Sigmoid colon (tissue), 4 donors: ENCODE measurements around the gene ARRDC1.

Experiments used
- CTCF ChIP-seq, 4 experiments: fragments of 450-650 bp in 3 of 4; fragments of 200-600 bp in 1 of 4; IDR thresholded peaks; one replicate each; pipeline ENCODE4 v1.5.1; 2016 to 2019; ENCODE audit warnings: antibody characterized with exemption in 4 of 4, mild to moderate bottlenecking in 3 of 4, moderate library complexity in 2 of 4
- EP300 ChIP-seq, 4 donors: sonication (generic); formaldehyde crosslinking; IDR thresholded peaks; one replicate each; pipeline ENCODE4 v1.6.1; 2017; ENCODE audit warnings: antibody characterized with exemption in 4 of 4
- POLR2A ChIP-seq, 2 donors: fragments of 450-650 bp; IDR thresholded peaks; one replicate each; pipeline ENCODE4 v1.6.1; 2016; ENCODE audit warnings: antibody characterized with exemption in 2 of 2, mild to moderate bottlenecking in 2 of 2, moderate library complexity in 2 of 2
- POLR2AphosphoS5 ChIP-seq, 4 donors: sonication (generic); formaldehyde crosslinking; IDR thresholded peaks; one replicate each; pipeline ENCODE4 v1.6.1; 2017; ENCODE audit warnings: antibody characterized with exemption in 4 of 4

GRCh38 chr9:137603879-137604278 lies 1.6 kb upstream of the ARRDC1 start:
- TF ChIP-seq CTCF (IDR thresholded peaks at IDR 0.05): no peak
- no peak for TF ChIP-seq POLR2A (IDR thresholded peaks at IDR 0.05)
- no peak for TF ChIP-seq POLR2AphosphoS5 (IDR thresholded peaks at IDR 0.05)
- TF ChIP-seq EP300 (IDR thresholded peaks at IDR 0.05): no peak
